HG02981 (cell line): ENCODE data around the gene SH3BGRL2.
"Not testable (repeated sequence)": the region's sequence is repeated elsewhere in the genome, so short reads cannot be mapped to it uniquely, and the experiment has no call there.

Experiments
- ATAC-seq: cut with Tn5 transposase; IDR thresholded peaks from one replicate; pipeline ENCODE4 v1.9.1; 2021; ENCODE audit warnings: mild to moderate bottlenecking, moderate library complexity; ENCODE audit not compliant: unreplicated experiment

SH3BGRL2 gene

GRCh38 chr6:79648328-79648727, 17.2 kb downstream of the SH3BGRL2 start:
- ATAC-seq: no peak

DNA sequence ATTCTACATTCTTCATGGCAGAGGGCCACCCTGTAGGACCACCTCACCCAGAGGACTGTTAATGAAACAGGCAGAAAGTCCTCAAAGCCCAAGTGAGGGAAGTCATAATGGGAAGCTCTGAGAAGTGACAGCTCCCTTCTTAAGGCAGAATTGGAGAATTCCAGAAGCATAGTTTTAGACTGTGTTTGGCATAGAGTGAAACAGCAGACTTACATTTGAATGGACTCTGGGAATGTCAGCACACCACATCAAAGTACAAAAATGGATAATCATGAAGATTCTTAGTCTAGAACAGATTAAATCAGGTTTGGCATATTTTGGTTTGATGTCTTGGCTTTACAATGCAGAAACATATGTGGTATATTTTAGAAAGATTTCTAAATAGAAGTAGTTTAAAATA, 17.9 kb downstream of the SH3BGRL2 start:
- no peak for ATAC-seq

- no peak for ATAC-seq
These were observed 19.8 kb downstream of the SH3BGRL2 start for GRCh38 chr6:79650950-79651349.

DNA sequence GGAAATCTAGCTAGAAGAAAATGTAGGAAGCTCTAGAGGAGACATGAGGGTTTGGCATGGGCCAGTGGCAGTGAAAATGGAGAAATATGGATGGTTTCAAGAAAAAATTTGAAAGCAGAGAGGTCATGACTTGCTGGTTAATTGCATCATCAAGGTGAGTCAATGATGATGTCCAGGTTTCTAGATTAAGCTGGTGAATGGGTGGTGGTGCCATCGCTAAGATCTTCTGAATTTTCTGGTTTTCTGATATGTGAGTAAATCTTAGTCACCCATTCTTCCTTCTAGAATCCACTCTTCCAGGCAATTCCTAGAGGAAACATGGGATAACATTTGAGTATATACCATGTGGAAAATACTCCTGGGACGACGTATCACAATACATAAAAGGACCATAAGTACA, 25.0 kb downstream of the SH3BGRL2 start:
- no peak for ATAC-seq

DNA sequence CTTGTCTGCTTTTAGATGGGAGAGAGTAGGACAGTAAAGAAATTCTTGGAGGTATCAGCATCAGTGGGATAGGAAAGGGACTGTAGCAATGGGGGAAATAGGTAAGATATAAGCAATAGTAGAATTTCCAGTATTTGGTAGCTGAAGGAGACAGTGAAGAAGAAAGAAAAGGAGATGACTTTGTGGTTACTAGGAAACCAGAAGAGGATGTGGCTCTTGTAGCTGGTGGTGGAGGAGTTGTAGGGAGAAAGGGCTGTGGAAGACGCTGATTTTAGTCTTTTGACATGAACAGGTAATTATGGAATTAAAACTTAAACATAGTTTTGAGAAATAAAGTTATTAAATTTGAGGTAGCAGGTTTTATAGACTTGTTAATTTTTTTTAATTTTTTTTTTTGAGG, 26.1 kb downstream of the SH3BGRL2 start:
- ATAC-seq: no peak

GRCh38 chr6:79663655-79664054, 32.5 kb downstream of the SH3BGRL2 start:
- ATAC-seq: not testable (repeated sequence)

DNA sequence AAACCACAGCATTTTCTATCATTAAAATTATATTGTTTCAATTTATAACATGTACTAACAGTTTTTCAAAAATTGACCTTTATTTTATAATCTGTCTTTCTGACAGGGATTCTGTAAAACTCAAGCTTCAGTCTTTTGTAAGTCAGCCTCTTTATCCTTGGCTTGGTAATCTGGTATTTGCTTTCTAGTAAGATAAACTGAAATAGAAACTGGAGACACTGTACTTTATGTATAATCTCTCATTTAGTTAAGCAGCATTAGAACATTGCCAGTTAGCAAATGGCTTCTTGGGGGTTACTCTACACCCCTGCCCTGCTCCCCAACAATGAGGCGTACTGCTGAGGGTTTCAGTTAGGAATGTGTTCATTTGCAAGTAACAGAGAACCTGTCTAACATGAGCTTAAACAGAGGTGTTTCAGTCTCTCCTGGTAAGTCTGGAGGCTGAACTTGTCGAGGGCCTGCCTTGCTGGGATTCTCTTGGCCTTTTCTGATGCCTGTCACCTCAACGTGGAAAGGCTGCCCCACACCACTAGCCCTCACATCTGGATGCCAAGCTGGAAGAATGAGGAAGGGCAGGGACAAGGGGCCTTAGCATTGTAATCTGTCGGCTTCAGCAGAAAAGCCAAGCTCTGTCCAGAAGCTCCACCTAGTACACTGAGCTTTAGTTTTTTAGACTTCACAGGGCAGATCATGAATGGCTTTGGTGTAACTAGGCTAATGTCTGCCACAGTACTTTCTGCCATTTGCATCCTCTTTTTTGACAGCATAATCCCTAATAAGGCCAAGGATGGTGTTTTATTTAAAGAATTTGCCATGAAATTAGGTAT, 34.8 kb downstream of the SH3BGRL2 start:
- no peak for ATAC-seq

GRCh38 chr6:79666634-79667033, 35.5 kb downstream of the SH3BGRL2 start:
- no peak for ATAC-seq

DNA sequence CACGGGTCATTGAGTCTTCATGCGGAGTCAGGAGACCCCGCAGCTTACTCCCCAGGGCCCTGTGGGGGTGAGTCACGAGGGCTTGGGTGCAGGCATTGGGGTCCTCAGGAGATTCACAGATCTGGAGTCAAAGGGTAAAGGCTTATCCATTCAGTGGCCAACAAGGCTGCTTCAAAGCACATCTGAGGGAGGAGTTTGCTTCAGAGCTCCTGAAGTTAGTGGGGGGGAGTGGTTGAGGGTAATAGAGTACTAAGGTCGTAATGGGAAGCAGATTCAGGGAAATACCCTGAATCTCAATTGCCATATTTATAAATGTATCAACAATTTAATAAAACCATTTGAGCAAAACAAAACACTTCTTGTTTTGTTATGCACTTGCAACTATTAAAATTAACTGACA, 37.3 kb downstream of the SH3BGRL2 start:
- ATAC-seq: no peak

DNA sequence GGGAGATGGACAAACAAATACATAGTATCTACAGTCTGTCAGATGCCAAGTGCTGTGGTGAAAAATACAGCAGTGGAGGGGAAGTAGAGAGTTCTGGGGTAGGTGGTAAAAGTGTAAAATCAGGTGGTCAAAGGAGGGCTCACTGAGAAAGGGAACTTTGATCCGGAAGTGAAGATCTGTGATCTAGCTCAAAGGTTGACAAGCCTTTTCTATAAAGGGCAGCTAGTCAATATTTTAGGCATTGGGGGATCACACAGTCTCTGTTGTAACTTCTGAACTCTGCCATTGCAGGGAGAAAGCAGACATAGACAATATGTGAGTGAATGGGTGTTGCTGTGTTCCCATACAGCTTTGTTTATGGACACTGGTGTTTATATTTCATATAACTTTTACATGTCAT, 38.6 kb downstream of the SH3BGRL2 start:
- no peak for ATAC-seq

DNA sequence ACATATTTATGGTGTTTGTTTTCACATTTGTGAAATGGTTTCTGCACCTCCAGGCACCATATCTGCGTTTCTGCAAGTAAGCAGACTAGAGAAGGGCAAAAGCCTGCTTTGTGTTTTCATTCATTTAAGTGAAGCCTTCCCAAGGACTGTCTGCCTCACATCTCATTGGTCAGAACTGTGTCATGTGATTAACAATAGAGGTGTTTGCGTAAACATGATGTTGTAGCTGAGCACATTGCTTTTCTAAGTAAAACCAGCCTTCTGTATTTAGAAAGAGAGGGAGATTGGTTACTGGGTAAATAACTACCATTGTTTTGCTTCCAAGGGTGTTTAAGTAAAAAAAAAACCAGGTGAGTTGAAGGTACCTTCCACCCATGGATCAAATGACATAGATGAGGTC, 39.7 kb downstream of the SH3BGRL2 start:
- ATAC-seq: no peak

- ATAC-seq: no peak
These were observed 40.6 kb downstream of the SH3BGRL2 start for GRCh38 chr6:79671600-79672266.

DNA sequence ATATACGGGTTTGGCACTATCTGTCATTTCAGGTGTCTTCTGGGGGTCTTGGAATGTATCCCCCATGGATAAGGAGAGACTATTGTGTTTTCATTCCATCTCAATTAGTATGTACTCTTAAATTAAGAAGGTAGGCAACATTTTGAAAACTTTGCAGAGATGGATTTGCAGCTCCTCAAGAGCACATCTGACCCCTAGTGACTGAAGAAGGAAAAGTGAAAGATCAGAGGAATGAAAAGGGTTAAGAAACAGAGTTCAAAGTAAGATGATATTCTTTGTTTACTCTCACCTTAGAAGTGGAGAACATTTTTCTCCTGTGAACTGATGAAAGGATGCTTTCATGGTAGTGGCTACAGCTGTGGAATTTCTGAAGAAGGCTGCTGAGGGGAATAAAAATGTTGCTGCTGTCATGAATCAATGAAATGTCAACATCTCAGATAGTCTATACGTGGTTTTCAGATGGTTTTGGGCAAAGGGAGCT, 41.5 kb downstream of the SH3BGRL2 start:
- ATAC-seq: no peak

DNA sequence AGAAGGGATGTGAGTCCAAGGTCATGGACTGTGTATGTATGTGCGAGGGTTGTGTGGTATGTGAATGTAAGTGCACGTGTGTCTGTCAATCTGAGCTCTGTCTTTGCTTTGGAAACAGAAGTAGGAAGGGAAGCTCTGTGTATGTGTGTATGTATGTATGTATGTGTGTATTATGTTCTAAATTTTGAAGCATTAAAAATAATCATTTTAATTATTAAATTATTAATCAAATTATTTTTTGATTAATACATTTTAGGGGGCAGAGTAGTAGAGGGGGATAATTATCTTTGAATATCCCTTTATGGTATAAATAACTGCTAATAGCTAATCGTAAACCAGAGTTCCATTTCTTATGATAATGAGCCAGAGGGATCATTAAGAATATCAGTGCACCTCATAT, 42.8 kb downstream of the SH3BGRL2 start:
- no peak for ATAC-seq

DNA sequence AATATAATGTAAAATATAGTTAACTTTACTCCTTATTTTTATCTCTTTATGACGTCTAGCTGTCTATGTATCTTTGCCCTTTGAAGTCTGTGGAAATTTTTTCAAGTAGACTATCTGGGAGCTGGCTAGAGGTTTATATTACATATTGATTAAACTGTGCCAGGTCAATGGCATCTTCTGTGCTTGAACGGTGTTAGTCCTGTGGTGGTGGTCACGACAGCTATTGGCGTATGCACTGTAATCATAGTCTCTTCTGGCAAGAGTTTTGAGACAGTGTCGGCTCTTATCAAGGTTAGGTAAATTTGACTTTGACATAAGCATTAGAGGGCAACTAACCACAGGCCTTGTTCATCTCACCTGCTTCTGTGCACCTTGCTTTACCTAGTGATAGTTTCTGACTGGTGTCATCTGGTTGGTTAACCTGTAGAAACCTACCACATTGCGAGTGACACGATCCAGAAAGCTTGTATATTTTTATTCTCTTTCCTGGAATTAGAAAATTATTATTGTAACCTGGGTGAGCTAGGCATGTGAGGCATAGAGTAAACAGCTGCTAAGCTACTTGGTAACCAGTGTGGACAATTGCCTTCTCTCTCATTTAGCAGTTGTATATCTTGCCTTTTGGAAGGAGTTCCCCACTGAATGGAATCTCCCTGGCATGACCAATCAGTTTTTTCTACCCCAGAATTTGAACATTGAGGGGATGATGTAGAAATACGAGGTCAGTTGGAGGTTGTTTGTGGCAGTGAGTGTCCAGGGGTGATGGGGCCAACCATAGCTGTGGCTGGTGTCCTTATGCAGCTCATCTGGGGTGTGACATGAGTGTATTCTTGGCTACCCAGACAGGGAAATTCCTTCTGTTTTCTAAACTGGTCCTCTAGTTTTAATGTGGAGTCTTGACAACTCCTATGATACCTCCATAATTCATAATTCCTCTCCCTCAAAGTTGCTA, 45.9 kb downstream of the SH3BGRL2 start:
- no peak for ATAC-seq

GRCh38 chr6:79682682-79683081, 51.6 kb downstream of the SH3BGRL2 start:
- ATAC-seq: not testable (repeated sequence)

DNA sequence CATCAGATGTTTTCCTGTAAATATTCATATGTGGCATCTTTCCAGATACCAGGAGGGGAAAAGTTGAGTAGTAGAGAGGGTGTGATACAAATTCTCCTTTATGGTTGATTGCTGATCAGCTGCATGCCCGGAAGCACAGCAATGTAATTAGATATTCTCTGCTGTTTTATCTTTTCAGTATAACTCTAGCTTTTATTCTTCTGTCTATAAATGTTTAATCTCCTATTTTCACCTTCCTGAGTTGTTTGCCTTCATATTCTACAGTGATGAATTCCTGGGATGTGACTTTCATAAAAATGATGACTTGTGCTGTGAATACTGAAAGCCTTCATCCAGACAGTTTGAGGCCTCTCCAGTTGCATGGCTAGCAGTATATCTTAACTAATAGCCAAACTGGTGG, 53.7 kb downstream of the SH3BGRL2 start:
- no peak for ATAC-seq

DNA sequence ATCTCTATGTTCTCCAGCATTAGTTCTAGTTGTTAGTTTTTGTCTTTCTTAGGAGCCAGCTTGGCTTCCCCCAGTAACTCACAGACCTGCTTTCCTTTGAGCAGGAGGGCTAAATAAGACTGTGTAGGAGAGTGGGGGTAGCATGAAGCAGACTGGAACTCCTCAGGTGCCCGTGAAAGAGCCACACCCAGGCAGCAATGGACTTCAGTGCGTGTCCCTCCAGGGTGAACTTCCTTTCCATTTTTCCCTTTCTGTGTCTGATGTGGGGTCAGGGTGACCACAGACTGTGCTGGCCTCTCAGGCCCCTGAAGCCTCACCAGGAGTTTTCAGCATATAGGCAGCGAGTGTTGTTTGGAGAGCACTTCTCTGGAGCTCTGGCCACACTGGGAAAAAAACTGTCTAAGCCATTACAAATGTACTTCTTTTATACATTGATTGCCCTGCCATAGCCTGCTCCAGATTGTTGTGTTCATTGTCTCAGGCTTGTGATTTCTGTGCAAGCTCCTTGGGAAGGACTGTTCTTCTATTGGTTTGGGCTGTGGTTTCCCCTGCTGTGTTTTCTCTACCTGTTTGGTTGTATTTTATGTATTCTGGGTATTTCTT, 55.7 kb downstream of the SH3BGRL2 start:
- ATAC-seq: no peak

- no peak for ATAC-seq
These were observed 56.6 kb downstream of the SH3BGRL2 start for GRCh38 chr6:79687759-79688158.

DNA sequence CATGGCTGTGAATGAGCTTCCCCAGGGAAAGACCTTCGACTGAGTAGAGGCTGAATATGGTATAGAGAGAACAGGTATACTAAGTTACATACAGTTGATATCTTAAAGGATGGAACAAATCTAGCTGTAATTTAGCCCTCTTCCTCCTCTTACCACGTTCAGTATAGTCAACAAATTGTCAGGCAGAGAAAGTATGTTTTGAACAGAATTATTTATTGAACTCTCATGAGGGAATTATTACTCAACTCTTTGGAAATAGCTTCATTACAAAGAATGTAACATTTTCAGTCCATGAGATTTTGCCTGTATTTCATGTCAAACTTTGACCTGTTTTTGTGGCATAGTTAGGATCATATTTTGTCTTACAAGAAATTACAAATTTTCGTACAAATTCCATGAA, 63.0 kb downstream of the SH3BGRL2 start:
- ATAC-seq: no peak
